Measurements from ENCODE around the gene FAM241A. TPM values are rescaled to one million over a fixed set of nuclear protein-coding genes. Genes with fewer than 3 reads are reported as not detected.

FAM241A gene
- total and polyA plus RNA-seq, 9 of the 15 experiments (the other 6 are each of a cell fraction or from before 2014, with no cell fraction given), result 2.3 to 8.5 (median 5.3) TPM

- TF ChIP-seq, protein P1, sequence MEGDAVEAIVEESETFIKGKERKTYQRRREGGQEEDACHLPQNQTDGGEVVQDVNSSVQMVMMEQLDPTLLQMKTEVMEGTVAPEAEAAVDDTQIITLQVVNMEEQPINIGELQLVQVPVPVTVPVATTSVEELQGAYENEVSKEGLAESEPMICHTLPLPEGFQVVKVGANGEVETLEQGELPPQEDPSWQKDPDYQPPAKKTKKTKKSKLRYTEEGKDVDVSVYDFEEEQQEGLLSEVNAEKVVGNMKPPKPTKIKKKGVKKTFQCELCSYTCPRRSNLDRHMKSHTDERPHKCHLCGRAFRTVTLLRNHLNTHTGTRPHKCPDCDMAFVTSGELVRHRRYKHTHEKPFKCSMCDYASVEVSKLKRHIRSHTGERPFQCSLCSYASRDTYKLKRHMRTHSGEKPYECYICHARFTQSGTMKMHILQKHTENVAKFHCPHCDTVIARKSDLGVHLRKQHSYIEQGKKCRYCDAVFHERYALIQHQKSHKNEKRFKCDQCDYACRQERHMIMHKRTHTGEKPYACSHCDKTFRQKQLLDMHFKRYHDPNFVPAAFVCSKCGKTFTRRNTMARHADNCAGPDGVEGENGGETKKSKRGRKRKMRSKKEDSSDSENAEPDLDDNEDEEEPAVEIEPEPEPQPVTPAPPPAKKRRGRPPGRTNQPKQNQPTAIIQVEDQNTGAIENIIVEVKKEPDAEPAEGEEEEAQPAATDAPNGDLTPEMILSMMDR (IDR thresholded peaks at IDR 0.05 in 2 of 3, conservative IDR thresholded peaks at IDR 0.05 in 1 of 3; ENCODE audit: insufficient read depth in 2 of 3, low read depth in 1 of 3, low read length in 3 of 3), result peak; percentile 43 to 81 (median 49); a peak in 3 of 6 replicates
- TF ChIP-seq PBX2 (CRISPR knock-in tag; IDR thresholded peaks at IDR 0.05; ENCODE audit: low read depth) (no peak), PBX2 (tag; conservative IDR thresholded peaks at IDR 0.05; ENCODE audit: low read depth) (no peak), FOXA3 (CRISPR knock-in tag; conservative IDR thresholded peaks at IDR 0.05 in 1 of 2, IDR thresholded peaks at IDR 0.05 in 1 of 2) (peak in 1 of 2 experiments; percentile 94; a peak in 2 of 4 replicates), TEAD1 (CRISPR knock-in tag; IDR thresholded peaks at IDR 0.05) (no peak), ATF1 (CRISPR knock-in tag; IDR thresholded peaks at IDR 0.05) (no peak), ATF1 (tag; IDR thresholded peaks at IDR 0.05) (no peak), WHSC1 (IDR thresholded peaks at IDR 0.05; ENCODE audit: low read length) (no peak), ARID2 (IDR thresholded peaks at IDR 0.05) (0 out of 2 replicates have a peak, but pooled peaks have one; percentile 67), ARNT (IDR thresholded peaks at IDR 0.05) (peak in 1 of 2 experiments; percentile 59; a peak in 1 of 4 replicates), FOXM1 (IDR thresholded peaks at IDR 0.05; ENCODE audit: low read depth) (no peak), FOXM1 (CRISPR knock-in tag; IDR thresholded peaks at IDR 0.05; ENCODE audit: low read depth) (no peak), CBX1 (IDR thresholded peaks at IDR 0.05; ENCODE audit: low read depth) (no peak), PCBP2 (IDR thresholded peaks at IDR 0.05; ENCODE audit: low read depth, low read length, poor library complexity, severe bottlenecking) (no peak), EWSR1 (IDR thresholded peaks at IDR 0.05; ENCODE audit: borderline replicate concordance, low read depth, partially characterized antibody) (no peak)
These were observed 45.5 kb upstream of the FAM241A start (continued) for GRCh38 chr4:112099701-112100297.

All from K562 (cell line).